K562 treated with DMSO at 1 percent for 24 hours (cell line): Measurements from ENCODE around the gene CLCN4. TPM values are rescaled to one million over a fixed set of nuclear protein-coding genes. Genes with fewer than 3 reads are reported as not detected.

ENCODE experiments used
- total RNA-seq: library from RNA; unstranded; fragments of 300-600 nt; gene quantifications from 2 replicates; pipeline ENCODE4 v1.2.3, GENCODE V29; 2022; ENCODE audit warnings: low read depth; ENCODE audit not compliant: insufficient read depth

Gene CLCN4
- 0.10 TPM in 1 of 2 replicates, not detected in the other for total RNA-seq

DNA sequence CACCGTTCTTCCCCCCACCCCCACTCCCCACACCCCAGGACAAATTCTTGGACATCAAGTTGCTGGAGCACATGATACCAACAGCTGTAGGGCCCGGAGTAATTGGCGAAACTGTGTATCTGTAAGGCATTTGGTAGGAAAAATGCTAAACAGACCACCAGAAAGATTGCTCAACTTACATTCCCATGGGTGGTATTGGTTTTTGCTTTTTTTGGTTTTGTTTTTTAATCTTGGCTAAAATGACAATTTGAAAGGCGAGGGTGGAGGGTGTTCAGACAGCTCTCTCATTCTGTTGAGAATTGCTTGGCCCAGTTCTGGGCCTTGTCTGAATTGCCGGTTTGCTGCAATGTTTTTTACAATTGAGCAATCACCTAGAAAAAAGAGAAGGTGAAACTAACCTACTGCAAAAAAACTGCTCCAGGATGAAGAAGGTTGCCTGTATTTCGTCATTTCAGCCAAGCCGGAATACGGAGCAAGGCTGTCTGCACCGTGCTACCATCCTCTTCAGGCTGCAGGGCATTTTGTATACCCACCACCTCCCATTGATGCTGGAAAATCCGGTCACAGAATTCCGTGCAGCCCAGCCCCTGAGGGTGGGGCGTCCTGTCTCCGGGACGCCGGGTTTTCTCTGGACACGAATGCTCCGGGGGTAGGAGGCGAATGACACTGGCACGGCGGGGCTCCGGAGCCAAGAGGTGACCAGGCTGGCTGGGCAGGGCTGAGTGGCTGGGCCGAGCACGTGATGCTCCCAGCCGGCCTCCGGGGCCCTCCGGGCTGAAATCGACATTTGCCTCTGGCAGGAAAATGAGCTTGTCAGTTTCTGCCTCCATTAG, at the start of gene CLCN4:
TSS of gene CLCN4 (plus strand) at position 777 of the 833 bp plus-strand sequence. CDS start 28,058 bp downstream, outside the sequence.

Other genes starting within 250 kb of the CLCN4 start
- not detected in 2 replicates for gene CLDN34, start 189.6 kb upstream of the CLCN4 start, total RNA-seq